ENCODE data around the gene SFXN2.

The SFXN2 gene

DNA sequence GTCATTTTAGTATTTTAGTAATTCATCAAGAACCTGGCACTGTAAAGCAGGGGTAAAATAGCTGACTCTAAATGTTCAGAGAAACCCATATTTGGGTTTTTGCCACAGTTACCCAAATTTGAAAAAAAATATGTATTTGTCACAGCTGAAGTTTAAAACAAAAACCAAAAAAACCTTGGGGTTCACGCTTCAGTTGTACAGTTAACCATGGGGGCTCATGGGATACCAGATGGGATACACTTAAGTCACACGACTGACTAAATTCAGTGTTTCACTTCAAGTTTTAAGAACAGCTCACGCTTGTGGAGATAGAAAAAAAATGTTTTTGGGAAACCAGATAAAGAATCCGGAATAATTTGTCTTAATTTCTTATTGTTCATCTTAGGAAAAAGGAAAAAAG lies 2.3 kb upstream of the SFXN2 start:
- Histone ChIP-seq H3K9me2 (replicated peaks; ENCODE audit: control insufficient read depth, low read length) (no peaks in the 10 kb centered on the region), H3K79me2 (ENCODE audit: control insufficient read depth, low read length) (peaks cover 88% of the 10 kb centered on the region), H3K27me3 (ENCODE audit: control insufficient read depth, low read length) (no peaks in the 10 kb centered on the region), H3K4me2 (ENCODE audit: low read length) (peak overlapping the region; percentile 84), H3F3A (ENCODE audit: control insufficient read depth, insufficient read depth) (peaks cover 13% of the 10 kb centered on the region), H4K20me1 (ENCODE audit: control insufficient read depth, insufficient read depth, low read depth, low read length) (no peaks in the 10 kb centered on the region), H3K36me3 (ENCODE audit: control insufficient read depth, low read length) (peaks cover 18% of the 10 kb centered on the region), H3K4me3 (ENCODE audit: low read length) (peak overlapping the region; percentile 77), H3K4me1 (ENCODE audit: control insufficient read depth, low read length) (peaks cover 51% of the 10 kb centered on the region), H3K9me3 (ENCODE audit: control insufficient read depth, insufficient read depth, low read length) (no peaks in the 10 kb centered on the region), H3K27ac (ENCODE audit: low read depth, low read length) (peak overlapping the region; percentile 88)
- TF ChIP-seq EZH2phosphoT487 (IDR thresholded peaks at IDR 0.05; ENCODE audit: borderline replicate concordance, low read length) = no peak
- TF ChIP-seq, protein P1, sequence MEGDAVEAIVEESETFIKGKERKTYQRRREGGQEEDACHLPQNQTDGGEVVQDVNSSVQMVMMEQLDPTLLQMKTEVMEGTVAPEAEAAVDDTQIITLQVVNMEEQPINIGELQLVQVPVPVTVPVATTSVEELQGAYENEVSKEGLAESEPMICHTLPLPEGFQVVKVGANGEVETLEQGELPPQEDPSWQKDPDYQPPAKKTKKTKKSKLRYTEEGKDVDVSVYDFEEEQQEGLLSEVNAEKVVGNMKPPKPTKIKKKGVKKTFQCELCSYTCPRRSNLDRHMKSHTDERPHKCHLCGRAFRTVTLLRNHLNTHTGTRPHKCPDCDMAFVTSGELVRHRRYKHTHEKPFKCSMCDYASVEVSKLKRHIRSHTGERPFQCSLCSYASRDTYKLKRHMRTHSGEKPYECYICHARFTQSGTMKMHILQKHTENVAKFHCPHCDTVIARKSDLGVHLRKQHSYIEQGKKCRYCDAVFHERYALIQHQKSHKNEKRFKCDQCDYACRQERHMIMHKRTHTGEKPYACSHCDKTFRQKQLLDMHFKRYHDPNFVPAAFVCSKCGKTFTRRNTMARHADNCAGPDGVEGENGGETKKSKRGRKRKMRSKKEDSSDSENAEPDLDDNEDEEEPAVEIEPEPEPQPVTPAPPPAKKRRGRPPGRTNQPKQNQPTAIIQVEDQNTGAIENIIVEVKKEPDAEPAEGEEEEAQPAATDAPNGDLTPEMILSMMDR (IDR thresholded peaks at IDR 0.05; ENCODE audit: low read depth, low read length, poor library complexity, severe bottlenecking) = no peak

DNA sequence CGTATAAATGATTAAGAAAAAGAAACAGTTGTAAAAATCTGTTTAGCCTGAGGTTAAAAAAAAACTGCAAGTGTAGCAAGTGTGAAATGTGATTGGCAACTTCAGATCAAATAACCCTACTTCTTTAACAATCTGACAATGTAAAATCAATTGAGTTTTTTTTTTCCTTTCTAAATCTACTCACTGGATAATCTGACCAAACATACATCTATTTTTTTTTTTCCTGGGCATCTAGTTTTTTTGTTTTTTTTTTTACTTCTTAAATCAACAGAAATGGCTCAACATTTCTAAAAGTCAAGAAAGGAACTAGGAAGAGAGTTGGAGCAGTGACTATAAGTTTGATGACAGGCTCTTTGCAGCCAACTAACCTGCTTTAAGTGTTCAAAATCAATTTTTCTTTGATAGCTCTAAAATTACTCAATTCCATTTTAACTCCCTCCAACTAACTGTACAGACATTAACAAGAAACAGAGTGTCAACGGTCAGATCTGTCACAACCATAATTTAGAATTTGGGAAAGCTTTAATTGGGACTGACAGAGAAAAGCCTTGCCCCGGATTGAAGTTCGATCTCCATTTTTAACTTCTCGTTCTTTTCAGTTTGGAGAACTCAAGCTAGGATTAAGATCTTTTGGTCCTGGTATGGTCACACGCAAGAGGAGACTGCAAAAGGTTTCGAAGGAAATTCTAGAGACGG lies 1.4 kb upstream of the SFXN2 start:
- Histone ChIP-seq H3K4me3 (ENCODE audit: low read length) (peak overlapping the region; percentile 77), H3K27ac (ENCODE audit: low read depth, low read length) (peak overlapping the region; percentile 88), H3K9me3 (ENCODE audit: control insufficient read depth, insufficient read depth, low read length) (no peaks in the 10 kb centered on the region), H3K36me3 (ENCODE audit: control insufficient read depth, low read length) (peaks cover 26% of the 10 kb centered on the region), H3K27me3 (ENCODE audit: control insufficient read depth, low read length) (no peaks in the 10 kb centered on the region), H4K20me1 (ENCODE audit: control insufficient read depth, insufficient read depth, low read depth, low read length) (no peaks in the 10 kb centered on the region), H3K79me2 (ENCODE audit: control insufficient read depth, low read length) (peaks cover 89% of the 10 kb centered on the region), H3K9me2 (replicated peaks; ENCODE audit: control insufficient read depth, low read length) (no peaks in the 10 kb centered on the region), H3K4me1 (ENCODE audit: control insufficient read depth, low read length) (peaks cover 52% of the 10 kb centered on the region), H3K4me2 (ENCODE audit: low read length) (peak overlapping the region; percentile 84), H3F3A (ENCODE audit: control insufficient read depth, insufficient read depth) (peaks cover 13% of the 10 kb centered on the region)
- TF ChIP-seq EZH2phosphoT487 (IDR thresholded peaks at IDR 0.05; ENCODE audit: borderline replicate concordance, low read length) = no peak
- TF ChIP-seq, protein P1 (IDR thresholded peaks at IDR 0.05; ENCODE audit: low read depth, low read length, poor library complexity, severe bottlenecking) = no peak

DNA sequence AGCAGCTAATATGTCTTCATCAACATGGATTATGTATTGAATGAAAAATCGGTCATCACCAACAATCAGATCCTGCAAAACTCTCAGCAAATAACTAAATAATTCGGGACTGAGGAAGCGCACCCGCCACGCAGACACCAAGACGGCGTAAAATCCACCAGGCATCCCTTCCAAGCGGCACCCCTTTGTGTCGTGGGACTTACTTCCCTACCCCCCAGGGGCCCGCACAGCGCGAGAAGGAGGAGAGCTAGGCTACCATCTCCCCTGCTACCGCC lies 960 bp upstream of the SFXN2 start:
- H3K27ac ChIP-seq (ENCODE audit: low read depth, low read length) = peak overlapping the region; percentile 88
- peak overlapping the region; percentile 84 for H3K4me2 ChIP-seq (ENCODE audit: low read length)
- H3K27me3 ChIP-seq (ENCODE audit: control insufficient read depth, low read length) = no peaks in the 10 kb centered on the region
- peaks cover 13% of the 10 kb centered on the region for H3F3A ChIP-seq (ENCODE audit: control insufficient read depth, insufficient read depth)
- H3K36me3 ChIP-seq (ENCODE audit: control insufficient read depth, low read length) = peaks cover 30% of the 10 kb centered on the region
- no peaks in the 10 kb centered on the region for H3K9me3 ChIP-seq (ENCODE audit: control insufficient read depth, insufficient read depth, low read length)
- peak overlapping the region; percentile 77 for H3K4me3 ChIP-seq (ENCODE audit: low read length)
- peaks cover 89% of the 10 kb centered on the region for H3K79me2 ChIP-seq (ENCODE audit: control insufficient read depth, low read length)
- peaks cover 55% of the 10 kb centered on the region for H3K4me1 ChIP-seq (ENCODE audit: control insufficient read depth, low read length)
- H3K9me2 ChIP-seq (replicated peaks; ENCODE audit: control insufficient read depth, low read length) = no peaks in the 10 kb centered on the region
- no peaks in the 10 kb centered on the region for H4K20me1 ChIP-seq (ENCODE audit: control insufficient read depth, insufficient read depth, low read depth, low read length)
- no peak for TF ChIP-seq EZH2phosphoT487 (IDR thresholded peaks at IDR 0.05; ENCODE audit: borderline replicate concordance, low read length)
- TF ChIP-seq, protein P1 (IDR thresholded peaks at IDR 0.05; ENCODE audit: low read depth, low read length, poor library complexity, severe bottlenecking) = no peak
